WTC11 (cell line): ENCODE data around the gene CDX2.

Experiments used
- AFF4 ChIP-seq: sonication (generic); formaldehyde crosslinking; IDR thresholded peaks from 2 replicates; pipeline ENCODE4 v1.8.1; 2023; ENCODE audit warnings: mild to moderate bottlenecking, missing genetic modification reagents, borderline replicate concordance
- ATF3 ChIP-seq: sonication (generic); formaldehyde crosslinking; conservative IDR thresholded peaks from 2 replicates; pipeline ENCODE4 v1.8.1; 2022; ENCODE audit warnings: mild to moderate bottlenecking, missing genetic modification reagents
- CTCF ChIP-seq: fragments of 200-600 bp; IDR thresholded peaks from 2 replicates; pipeline ENCODE4 v1.8.0; 2022; ENCODE audit warnings: antibody characterized with exemption
- FOXK1 ChIP-seq: sonication (generic); formaldehyde crosslinking; IDR thresholded peaks from 2 replicates; pipeline ENCODE4 v1.8.0; 2022; ENCODE audit warnings: mild to moderate bottlenecking, moderate library complexity, missing genetic modification reagents
- FOXP1 ChIP-seq: sonication (generic); formaldehyde crosslinking; IDR thresholded peaks from 2 replicates; pipeline ENCODE4 v1.8.0; 2022; ENCODE audit warnings: missing genetic modification reagents, mild to moderate bottlenecking, moderate library complexity, borderline replicate concordance
- MXD4 ChIP-seq: fragments of 250-450 bp; sonication (Bioruptor Pico); IDR thresholded peaks from 2 replicates; pipeline ENCODE4 v1.8.0; 2021; ENCODE audit warnings: mild to moderate bottlenecking, moderate library complexity, borderline replicate concordance
- NR3C1 ChIP-seq: sonication (generic); formaldehyde crosslinking; conservative IDR thresholded peaks from 2 replicates; pipeline ENCODE4 v1.8.1; 2023; ENCODE audit warnings: low read depth, mild to moderate bottlenecking, missing genetic modification reagents
- TCF7 ChIP-seq: sonication (generic); formaldehyde crosslinking; IDR thresholded peaks from 2 replicates; pipeline ENCODE4 v1.8.0; 2022; ENCODE audit warnings: mild to moderate bottlenecking, low read depth, missing genetic modification reagents, moderate library complexity
- USF2 ChIP-seq: sonication (generic); formaldehyde crosslinking; IDR thresholded peaks from 2 replicates; pipeline ENCODE4 v1.8.1; 2023; ENCODE audit warnings: mild to moderate bottlenecking, missing genetic modification reagents, moderate library complexity
- ZBTB21 ChIP-seq: sonication (generic); formaldehyde crosslinking; IDR thresholded peaks from 2 replicates; pipeline ENCODE4 v1.8.1; 2023; ENCODE audit warnings: mild to moderate bottlenecking, missing genetic modification reagents, borderline replicate concordance
- ZNF138 ChIP-seq: sonication (generic); formaldehyde crosslinking; conservative IDR thresholded peaks from 2 replicates; pipeline ENCODE4 v1.8.1; 2022; ENCODE audit warnings: mild to moderate bottlenecking, moderate library complexity, missing genetic modification reagents
- ZNF423 ChIP-seq: fragments of 250-450 bp; sonication (Bioruptor Pico); IDR thresholded peaks from 2 replicates; pipeline ENCODE4 v2.1.2; 2022; ENCODE audit warnings: mild to moderate bottlenecking, moderate library complexity

- no peak for TF ChIP-seq TCF7 (CRISPR knock-in tag)
- no peak for TF ChIP-seq ZNF423 (CRISPR knock-in tag)
- no peak for TF ChIP-seq MXD4 (CRISPR knock-in tag)
- TF ChIP-seq NR3C1: no peak
- TF ChIP-seq ZBTB21 (CRISPR knock-in tag): no peak
- TF ChIP-seq FOXK1 (CRISPR knock-in tag): no peak
- TF ChIP-seq CTCF: no peak
- no peak for TF ChIP-seq ZNF138 (CRISPR knock-in tag)
- no peak for TF ChIP-seq AFF4 (CRISPR knock-in tag)
- no peak for TF ChIP-seq FOXP1 (CRISPR knock-in tag)
- TF ChIP-seq USF2 (CRISPR knock-in tag): peak; percentile 91
- TF ChIP-seq ATF3 (CRISPR knock-in tag): no peak
Observed at GRCh38 chr13:27919934-27920676, 49.0 kb downstream of the CDX2 start, which contains the start of gene PDX1.
